HCT116 (cell line): ENCODE data around the gene ZSWIM6. TPM values are rescaled to one million over a fixed set of nuclear protein-coding genes. Genes with fewer than 3 reads are reported as not detected.

Source experiments
- ATAC-seq: fragments of 200-7000 bp; cut with Tn5 transposase; 2 replicates; pipeline ENCODE4 v1.9.1; 2020; ENCODE audit warnings: mild to moderate bottlenecking, moderate library complexity
- BruUV-seq: library from RNA; stranded (reverse); fragments of 400-500 nt; replicated peaks from 2 replicates; lab custom pipeline; 2021; lab: Mats Ljungman, UMichigan
- CTCF ChIA-PET: fragments of 300-600 bp; sonication (Branson Sonifier 250); formaldehyde crosslinking; loops from one replicate; lab custom pipeline; 2021; ENCODE audit warnings: antibody characterized with exemption; lab: Charles Lee
- POLR2A ChIA-PET: fragments of 300-600, 350-600 bp; sonication (Branson Sonifier 250); formaldehyde crosslinking; loops from one replicate; lab custom pipeline; 2021; ENCODE audit warnings: antibody characterized with exemption; lab: Charles Lee
- RAD21 ChIA-PET, 2 experiments: fragments of 300-600 bp; sonication (Branson Sonifier 250); formaldehyde crosslinking; loops; one replicate each; lab custom pipeline; 2023; ENCODE audit warnings: low total read pairs in 2 of 2; ENCODE audit not compliant: uncharacterized antibody in 2 of 2, unreplicated experiment in 2 of 2, low non-redundant PET in 1 of 2; lab: Charles Lee
- DNase-seq: peaks from one replicate; pipeline ENCODE4 v3.0.0-alpha.2; 2010; ENCODE audit warnings: low read depth, low spot score
- H2AFZ ChIP-seq: fragments of 200-600 bp; shearing (Covaris generic), sonication (generic); 2 replicates; pipeline ENCODE4 v1.6.1; 2017; ENCODE audit warnings: low read depth, mixed run types, mixed read lengths, antibody characterized with exemption, low read length; ENCODE audit not compliant: poor library complexity, severe bottlenecking
- H3K27ac ChIP-seq: 2 replicates; pipeline ENCODE4 v1.5.1; 2012; ENCODE audit warnings: low read depth, low read length
- H3K27me3 ChIP-seq: fragments of 200-600 bp; sonication (generic); 2 replicates; pipeline ENCODE4 v1.6.1; 2016; ENCODE audit warnings: mixed run types, low read length, mixed read lengths; ENCODE audit not compliant: insufficient read depth
- H3K36me3 ChIP-seq, 2 experiments: fragments of 200-500 bp in 1 of 2; fragments of 200-600 bp in 1 of 2; sonication (Bioruptor generic) in 1 of 2; sonication (generic) in 1 of 2; 2 replicates each; pipeline versions ENCODE4 v1.5.1 to v1.6.1; 2014 to 2016; ENCODE audit warnings: low read length in 2 of 2, inconsistent platforms in 1 of 2, mixed read lengths in 1 of 2, mixed run types in 1 of 2; ENCODE audit not compliant: insufficient read depth in 2 of 2, control insufficient read depth in 1 of 2
- H3K4me1 ChIP-seq, 2 experiments: fragments of 200-600 bp in 1 of 2; sonication (generic) in 1 of 2; 2 replicates each; pipeline versions ENCODE4 v1.5.1 to v1.6.1; 2012 to 2017; ENCODE audit warnings: low read length in 2 of 2, inconsistent platforms in 1 of 2, mild to moderate bottlenecking in 1 of 2, mixed read lengths in 1 of 2, mixed run types in 1 of 2, moderate library complexity in 1 of 2; ENCODE audit not compliant: insufficient read depth in 2 of 2, control insufficient read depth in 1 of 2
- H3K4me2 ChIP-seq: fragments of 200-600 bp; sonication (generic); 2 replicates; pipeline ENCODE4 v1.6.1; 2017; ENCODE audit warnings: mixed run types, low read length, mixed read lengths
- H3K4me3 ChIP-seq, 2 experiments: fragments of 200-600 bp in 1 of 2; sonication (generic) in 1 of 2; replicated peaks in 1 of 2; 2 replicates each; pipeline ENCODE4 v1.5.1; 2011 to 2016; ENCODE audit warnings: low read length in 2 of 2, control low read depth in 1 of 2, low read depth in 1 of 2, mild to moderate bottlenecking in 1 of 2, mixed read lengths in 1 of 2, mixed run types in 1 of 2
- H3K79me2 ChIP-seq: fragments of 200-600 bp; sonication (generic); 2 replicates; pipeline ENCODE4 v1.6.1; 2017; ENCODE audit warnings: mild to moderate bottlenecking, mixed run types, low read length, moderate library complexity, mixed read lengths; ENCODE audit not compliant: insufficient read depth
- H3K9ac ChIP-seq: fragments of 200-600 bp; sonication (generic); 2 replicates; pipeline ENCODE4 v1.6.1; 2016; ENCODE audit warnings: low read length, mixed read lengths
- H3K9me2 ChIP-seq: fragments of 200-600 bp; sonication (generic), shearing (Covaris generic); 2 replicates; pipeline ENCODE4 v1.6.1; 2017; ENCODE audit warnings: mixed run types, mild to moderate bottlenecking, moderate library complexity; ENCODE audit not compliant: insufficient read depth
- H3K9me3 ChIP-seq, 2 experiments: fragments of 200-500 bp in 1 of 2; fragments of 200-600 bp in 1 of 2; sonication (Bioruptor generic) in 1 of 2; sonication (generic) in 1 of 2; 2 replicates each; pipeline ENCODE4 v1.6.1; 2014 to 2017; ENCODE audit warnings: low read length in 2 of 2, mixed read lengths in 2 of 2, inconsistent platforms in 1 of 2, low read depth in 1 of 2, mild to moderate bottlenecking in 1 of 2, mixed run types in 1 of 2, moderate library complexity in 1 of 2; ENCODE audit not compliant: control insufficient read depth in 1 of 2, insufficient read depth in 1 of 2
- H4K20me1 ChIP-seq: fragments of 200-600 bp; sonication (generic), shearing (Covaris generic); 2 replicates; pipeline ENCODE4 v1.6.1; 2017; ENCODE audit warnings: mixed run types, mild to moderate bottlenecking, moderate library complexity; ENCODE audit not compliant: insufficient read depth
- CBX3 ChIP-seq: IDR thresholded peaks from 2 replicates; pipeline ENCODE4 v1.6.1; 2012; ENCODE audit warnings: low read depth
- CEBPB ChIP-seq: IDR thresholded peaks from 2 replicates; pipeline ENCODE4 v1.6.1; 2012; ENCODE audit warnings: low read depth
- EZH2phosphoT487 ChIP-seq: fragments of 200-600 bp; IDR thresholded peaks from 2 replicates; pipeline ENCODE4 v1.6.1; 2018; ENCODE audit warnings: antibody characterized with exemption, borderline replicate concordance
- FOSL1 ChIP-seq: IDR thresholded peaks from 2 replicates; pipeline ENCODE4 v1.6.1; 2012; ENCODE audit warnings: low read depth
- JUND ChIP-seq: IDR thresholded peaks from 2 replicates; pipeline ENCODE4 v1.6.1; 2012
- POLR2A ChIP-seq: IDR thresholded peaks from 2 replicates; pipeline ENCODE4 v1.7.0; 2011; ENCODE audit warnings: borderline replicate concordance; ENCODE audit not compliant: insufficient read depth, insufficient read length; ENCODE audit errors: extremely low read depth
- POLR2AphosphoS5 ChIP-seq: IDR thresholded peaks from 2 replicates; pipeline ENCODE4 v1.6.1; 2011; ENCODE audit warnings: mild to moderate bottlenecking, low read depth, low read length, moderate library complexity
- SIN3A ChIP-seq: IDR thresholded peaks from 2 replicates; pipeline ENCODE4 v1.6.1; 2012; ENCODE audit warnings: low read depth
- SP1 ChIP-seq: IDR thresholded peaks from 2 replicates; pipeline ENCODE4 v1.6.1; 2012; ENCODE audit warnings: low read depth
- SRF ChIP-seq: IDR thresholded peaks from 2 replicates; pipeline ENCODE4 v1.6.1; 2012; ENCODE audit warnings: low read depth
- YY1 ChIP-seq: IDR thresholded peaks from 2 replicates; pipeline ENCODE4 v1.6.1; 2011; ENCODE audit warnings: low read length, low read depth, moderate library complexity, mild to moderate bottlenecking; ENCODE audit not compliant: insufficient replicate concordance; ENCODE audit errors: extremely low read depth
- ZNF274 ChIP-seq: fragments of 200-500 bp; sonication (Bioruptor generic); IDR thresholded peaks from 2 replicates; pipeline ENCODE4 v1.6.1; 2014; ENCODE audit warnings: mild to moderate bottlenecking, low read depth, low read length, inconsistent platforms
- intact Hi-C: fragments of 100-400 bp; cut with micrococcal nuclease; formaldehyde crosslinking; loops from 2 replicates; pipeline ENCODE4 v1.10.0; 2022
- total RNA-seq: library from RNA; stranded (reverse); gene quantifications from one replicate; pipeline ENCODE4 v1.2.1, GENCODE V29; 2021; ENCODE audit not compliant: unreplicated experiment
- TF ChIP-seq, protein P1 (sequence below): IDR thresholded peaks from 2 replicates; pipeline ENCODE4 v1.6.1; 2012
- TF ChIP-seq, protein P2 (sequence below): IDR thresholded peaks from 2 replicates; pipeline ENCODE4 v1.6.1; 2012

Gene ZSWIM6
- total RNA-seq, 1 experiment from 2014 or later, result 7.4 TPM

DNA sequence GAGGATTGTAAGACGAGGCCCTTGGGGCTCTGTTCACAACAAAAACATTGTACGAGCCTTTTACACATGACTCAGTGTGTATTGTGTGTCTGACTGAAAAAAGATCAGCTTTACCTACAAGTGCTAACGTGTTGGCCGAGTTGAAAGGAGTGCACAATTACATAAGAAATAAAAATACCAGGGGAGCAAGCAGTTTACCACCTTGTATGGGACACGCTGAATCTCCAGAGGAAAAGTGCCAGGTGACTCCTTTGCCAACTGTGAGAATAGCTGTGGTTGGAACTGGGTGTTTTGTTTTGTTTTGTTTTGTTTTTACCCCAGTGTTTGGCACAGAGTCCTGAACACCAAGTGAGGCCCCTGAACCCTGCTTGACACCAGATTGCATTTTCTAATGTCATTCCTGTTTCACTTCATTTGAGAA is 32.8 kb upstream of the ZSWIM6 start:
- H3K9me2 ChIP-seq, result no peaks in the 10 kb centered on the region
- H3K27me3 ChIP-seq, result no peaks in the 10 kb centered on the region
- no peak for TF ChIP-seq SRF
- no peak for TF ChIP-seq FOSL1
- no peak for TF ChIP-seq SP1
- TF ChIP-seq, all 23 proteins: peak for 0
- Histone ChIP-seq H4K20me1 (no peaks in the 10 kb centered on the region), H2AFZ (no peak overlapping the region), H3K4me2 (no peak overlapping the region), H3K36me3 (no peaks in the 10 kb centered on the region), H3K27ac (no peak overlapping the region), H3K4me1 (peaks cover 14 to 33% of the 10 kb centered on the region in 2 experiments; a peak in 3 of 4 replicates), H3K9ac (no peak overlapping the region), H3K4me3 (no peak overlapping the region), H3K79me2 (no peaks in the 10 kb centered on the region), H3K9me3 (no peaks in the 10 kb centered on the region)
- POLR2A ChIA-PET, result no interaction called here
- CTCF ChIA-PET, result no interaction called here
- RAD21 ChIA-PET, result no interaction called here
- DNase-seq (no peak), ATAC-seq (no peak)
- no TSS peak for BruUV-seq
- intact Hi-C loops, result no loop called here

DNA sequence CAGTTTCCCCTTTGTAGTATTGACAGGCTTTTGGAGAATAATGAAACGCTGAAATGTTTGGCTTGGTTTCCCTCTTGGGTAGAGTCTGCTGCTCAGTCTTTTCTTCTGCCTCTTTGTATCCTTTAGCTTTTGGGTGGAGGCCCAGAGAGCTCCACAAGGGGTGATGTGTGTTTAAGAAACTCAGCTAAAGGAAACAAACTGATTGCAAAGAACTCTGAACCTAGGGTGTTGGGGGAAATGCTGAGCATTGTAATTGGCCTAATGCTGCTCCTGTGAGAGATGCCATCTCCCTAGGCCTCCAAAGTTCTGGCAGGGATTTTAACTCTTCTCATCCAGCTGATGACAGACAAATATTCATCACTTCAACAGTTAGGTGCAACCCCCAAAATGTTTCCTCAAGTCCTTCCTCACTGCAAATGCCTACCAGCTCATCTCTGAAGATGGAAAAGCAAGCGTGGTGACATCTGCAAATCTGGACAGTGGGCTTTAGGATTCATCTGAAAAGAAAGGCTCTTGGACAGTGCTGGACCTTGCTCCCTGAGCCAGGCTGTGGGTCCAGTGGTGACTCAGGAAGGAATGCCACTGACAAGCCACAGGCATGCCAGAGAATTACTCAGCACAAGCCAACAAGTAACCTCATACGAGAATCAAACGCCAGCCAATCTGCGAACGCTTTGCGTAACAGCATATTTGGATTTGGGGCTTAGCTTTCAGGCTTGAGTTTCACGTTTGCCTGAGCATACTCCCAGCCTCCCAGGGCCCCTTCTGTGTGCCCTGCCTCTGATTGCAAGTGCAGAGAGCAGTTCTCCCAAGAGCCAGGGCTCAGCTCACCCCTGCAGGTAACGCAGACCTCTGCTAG is 30.5 kb upstream of the ZSWIM6 start:
- CTCF ChIA-PET, result interaction anchor here (1.3 kb wide), 1 partner anchor 342 kb away, joined by 5 read pairs; no protein-coding TSS in a partner anchor
- DNase-seq (peak; percentile 82), ATAC-seq (peak; percentile 93)
- intact Hi-C loops, result no loop called here
- H3K27ac ChIP-seq, result no peak overlapping the region
- peak; percentile 82 for TF ChIP-seq SP1
- TF ChIP-seq, protein P1, sequence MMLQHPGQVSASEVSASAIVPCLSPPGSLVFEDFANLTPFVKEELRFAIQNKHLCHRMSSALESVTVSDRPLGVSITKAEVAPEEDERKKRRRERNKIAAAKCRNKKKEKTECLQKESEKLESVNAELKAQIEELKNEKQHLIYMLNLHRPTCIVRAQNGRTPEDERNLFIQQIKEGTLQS, result no peak
- peak; percentile 52; the same call in 1 of the 2 replicates for TF ChIP-seq POLR2AphosphoS5
- peak; percentile 81 for TF ChIP-seq JUND
- TF ChIP-seq SIN3A, result peak; percentile 66; the same call in 1 of the 2 replicates
- TF ChIP-seq CBX3, result peak; percentile 67; the same call in 1 of the 2 replicates
- TF ChIP-seq FOSL1, result peak; percentile 88
- no peak for TF ChIP-seq EZH2phosphoT487
- TF ChIP-seq CEBPB, result peak; percentile 91
- TF ChIP-seq ZNF274, result no peak
- TF ChIP-seq YY1, result peak; percentile 34
- TF ChIP-seq POLR2A, result no peak
- TF ChIP-seq, protein P2, sequence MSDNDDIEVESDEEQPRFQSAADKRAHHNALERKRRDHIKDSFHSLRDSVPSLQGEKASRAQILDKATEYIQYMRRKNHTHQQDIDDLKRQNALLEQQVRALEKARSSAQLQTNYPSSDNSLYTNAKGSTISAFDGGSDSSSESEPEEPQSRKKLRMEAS, result peak; percentile 65
- H3K4me3 ChIP-seq, result peak overlapping the region; percentile 36 to 54
- peak overlapping the region; percentile 55 for H2AFZ ChIP-seq
- H3K79me2 ChIP-seq, result no peaks in the 10 kb centered on the region
- H3K36me3 ChIP-seq, result no peaks in the 10 kb centered on the region
- H4K20me1 ChIP-seq, result no peaks in the 10 kb centered on the region
- no TSS peak for BruUV-seq
- peaks cover 19 to 46% of the 10 kb centered on the region in 2 experiments; a peak in 3 of 4 replicates for H3K4me1 ChIP-seq
- H3K9me2 ChIP-seq, result no peaks in the 10 kb centered on the region
- H3K27me3 ChIP-seq, result no peaks in the 10 kb centered on the region
- POLR2A ChIA-PET, result no interaction called here
- peak overlapping the region; percentile 37 for H3K9ac ChIP-seq
- H3K9me3 ChIP-seq, result no peaks in the 10 kb centered on the region
- RAD21 ChIA-PET, result no interaction called here
- H3K4me2 ChIP-seq, result peak overlapping the region; percentile 87
